Uterus (tissue), 4 donors: ENCODE data around the gene SCLY. TPM values are rescaled to one million over a fixed set of nuclear protein-coding genes. Genes with fewer than 3 reads are reported as not detected.

ENCODE experiments used
- DNase-seq, 2 donors: peaks; one replicate each; pipeline ENCODE4 v3.0.0-alpha.2; 2019 to 2020
- H3K27ac ChIP-seq, 2 donors: fragments of 200-600 bp; sonication (generic); 1 replicate in 1 of 2; 2 replicates in 1 of 2; pipeline ENCODE4 v1.5.1; 2016 to 2018
- H3K27me3 ChIP-seq, 2 donors: fragments of 200-600 bp; sonication (generic); one replicate each; pipeline ENCODE4 v1.5.1; 2018 to 2019; ENCODE audit warnings: control low read depth in 1 of 2
- H3K36me3 ChIP-seq, 2 donors: fragments of 200-600 bp; sonication (generic); one replicate each; pipeline ENCODE4 v1.5.1; 2019; ENCODE audit warnings: control low read depth in 1 of 2
- H3K4me1 ChIP-seq, 2 donors: fragments of 200-600 bp; sonication (generic); one replicate each; pipeline ENCODE4 v1.5.1; 2018 to 2019; ENCODE audit warnings: control low read depth in 1 of 2
- H3K4me3 ChIP-seq, 2 donors: fragments of 200-600 bp; sonication (generic); 1 replicate in 1 of 2; 2 replicates in 1 of 2; pipeline ENCODE4 v1.5.1; 2018 to 2019; ENCODE audit warnings: mild to moderate bottlenecking in 1 of 2
- H3K9me3 ChIP-seq, 2 donors: fragments of 200-600 bp; sonication (generic); one replicate each; pipeline ENCODE4 v1.5.1; 2019; ENCODE audit warnings: control low read depth in 1 of 2
- CTCF ChIP-seq, 4 experiments: fragments of 200-600 bp in 2 of 4; fragments of 450-650 bp in 2 of 4; sonication (generic) in 2 of 4; IDR thresholded peaks; one replicate each; pipeline ENCODE4 v1.5.1; 2016 to 2019; ENCODE audit warnings: antibody characterized with exemption in 4 of 4, mild to moderate bottlenecking in 2 of 4, moderate library complexity in 1 of 4
- POLR2A ChIP-seq, 2 donors: fragments of 450-650 bp; IDR thresholded peaks; one replicate each; pipeline ENCODE4 v1.6.1; 2016; ENCODE audit warnings: antibody characterized with exemption in 2 of 2, mild to moderate bottlenecking in 1 of 2, moderate library complexity in 1 of 2
- intact Hi-C: fragments of 100-400 bp; cut with DNase I; formaldehyde crosslinking; loops from one replicate; pipeline ENCODE4 v1.15.1; 2023; ENCODE audit warnings: low total_unique reads
- total RNA-seq, 4 donors: library from RNA; depleted of rRNA in 3 of 4; stranded (reverse); fragments of >200 nt in 3 of 4; gene quantifications; one replicate each; pipeline versions ENCODE4 v1.1.0 to v1.2.4, GENCODE V29; 2014 to 2023
- donor health status: DM: yes; HTN: yes; CAD: no.

SCLY gene
- total RNA-seq, 4 donors from 2014 or later, result 5.1 to 26.0 (median 12.8) TPM

DNA sequence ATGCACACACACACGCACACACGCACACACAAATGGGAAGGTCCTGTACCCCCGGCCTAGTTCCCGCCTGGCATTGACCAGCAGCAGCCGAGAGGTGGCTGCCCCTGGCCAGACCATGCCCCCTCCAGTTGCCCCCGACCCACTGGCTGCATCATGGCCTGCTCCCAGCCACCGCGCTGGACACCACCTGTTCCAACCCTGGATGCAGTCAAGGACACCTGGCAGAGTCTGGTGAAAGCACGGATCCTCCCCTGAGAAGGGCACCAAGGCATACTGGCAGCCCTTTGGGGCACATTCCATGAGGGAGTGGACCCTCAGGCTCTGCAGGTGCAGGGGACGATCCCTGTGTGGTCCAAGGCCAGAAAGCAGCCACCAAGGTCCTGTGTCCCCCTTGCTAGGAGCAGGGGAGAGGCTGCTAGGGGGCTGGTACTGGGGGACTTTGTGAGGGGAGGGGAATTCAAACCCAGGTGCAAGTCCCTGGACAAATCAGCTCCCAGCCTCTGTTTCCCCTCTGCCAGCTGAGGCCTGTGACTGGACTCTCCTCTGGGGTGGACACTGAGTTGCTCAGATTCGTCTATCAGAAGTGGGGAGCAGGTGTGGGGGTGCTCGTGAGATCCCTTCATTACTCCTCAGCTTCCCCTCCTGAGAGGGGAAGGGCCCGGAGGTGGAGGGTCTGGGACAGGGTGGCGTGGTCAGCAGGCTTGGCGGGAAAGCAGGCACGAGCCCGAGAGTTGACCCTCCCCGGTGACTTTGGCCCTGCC is 42.8 kb downstream of the SCLY start:
- intact Hi-C loops, result no loop called here
- Histone ChIP-seq H3K27ac (no peak overlapping the region), H3K9me3 (no peaks in the 10 kb centered on the region), H3K4me3 (no peak overlapping the region), H3K36me3 (no peaks in the 10 kb centered on the region), H3K4me1 (no peaks in the 10 kb centered on the region), H3K27me3 (no peaks in the 10 kb centered on the region)
- DNase-seq, result peak in 1 of 2 donors; percentile 9
- TF ChIP-seq CTCF (IDR thresholded peaks at IDR 0.05), result no peak
- TF ChIP-seq POLR2A (IDR thresholded peaks at IDR 0.05), result no peak

DNA sequence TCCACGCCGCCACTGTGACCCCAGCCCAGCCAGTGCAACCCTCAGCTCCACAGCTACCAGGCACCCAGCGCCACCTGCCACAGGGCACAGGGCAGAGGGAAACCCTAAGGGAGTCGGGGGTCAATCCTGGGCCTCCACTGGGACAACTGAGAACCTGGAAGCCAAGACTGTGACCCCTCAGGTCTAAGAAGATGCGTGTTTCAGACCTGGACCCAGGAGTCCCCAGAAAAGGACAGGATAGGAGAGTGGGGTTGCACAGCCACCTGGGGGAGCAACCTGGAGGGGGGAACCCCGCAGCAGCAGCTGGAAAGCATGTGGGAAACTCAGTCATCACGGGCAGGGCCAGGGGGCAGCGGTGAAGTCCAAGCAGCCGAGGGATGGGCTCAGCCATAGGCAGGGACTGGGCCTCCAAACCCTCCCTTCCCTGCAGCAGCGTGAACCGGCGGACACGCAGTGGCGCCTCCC is 43.5 kb downstream of the SCLY start:
- Histone ChIP-seq H3K4me3 (no peak overlapping the region), H3K36me3 (no peaks in the 10 kb centered on the region), H3K4me1 (no peaks in the 10 kb centered on the region), H3K27me3 (no peaks in the 10 kb centered on the region), H3K27ac (no peak overlapping the region), H3K9me3 (no peaks in the 10 kb centered on the region)
- TF ChIP-seq POLR2A (IDR thresholded peaks at IDR 0.05) (no peak), CTCF (IDR thresholded peaks at IDR 0.05) (no peak)
- intact Hi-C loops, result no loop called here
- DNase-seq, result peak in 1 of 2 donors; percentile 12

DNA sequence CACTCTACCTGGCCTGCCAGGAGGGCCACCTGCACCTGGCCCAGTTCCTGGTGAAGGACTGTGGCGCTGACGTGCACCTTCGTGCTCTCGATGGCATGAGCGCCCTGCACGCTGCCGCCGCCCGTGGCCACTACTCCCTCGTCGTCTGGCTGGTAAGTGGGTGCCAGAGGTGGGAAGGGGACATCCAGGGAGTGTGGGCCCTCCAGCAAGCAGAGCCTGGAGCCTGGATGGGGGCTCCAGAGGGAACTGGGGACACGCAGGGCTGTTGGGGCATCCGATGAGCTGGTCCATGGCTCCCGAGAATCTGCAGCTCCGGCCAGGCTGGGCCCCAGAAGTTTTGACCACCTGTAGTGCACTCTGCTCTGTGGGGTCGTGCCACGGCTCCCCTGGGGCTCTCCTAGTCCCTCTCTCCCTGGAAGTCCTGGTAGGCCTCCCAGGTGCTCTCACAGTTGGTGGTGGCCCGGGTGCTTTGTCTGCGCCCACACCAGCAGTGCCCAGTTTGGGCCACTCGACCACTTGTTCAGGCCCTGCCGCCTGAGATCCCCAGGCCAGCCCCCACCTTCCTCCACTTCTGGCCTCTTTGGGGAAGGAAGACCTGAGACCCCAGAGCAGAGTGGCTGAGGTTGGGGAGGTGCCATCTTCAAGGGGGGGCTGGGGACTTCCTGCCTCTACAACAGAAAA is 44.0 kb downstream of the SCLY start:
- H3K9me3 ChIP-seq, result no peaks in the 10 kb centered on the region
- no peak overlapping the region for H3K27ac ChIP-seq
- no peaks in the 10 kb centered on the region for H3K36me3 ChIP-seq
- DNase-seq, result peak in 1 of 2 donors; percentile 13
- no peaks in the 10 kb centered on the region for H3K4me1 ChIP-seq
- no peaks in the 10 kb centered on the region for H3K27me3 ChIP-seq
- intact Hi-C loops, result no loop called here
- TF ChIP-seq POLR2A (IDR thresholded peaks at IDR 0.05) (no peak), CTCF (IDR thresholded peaks at IDR 0.05) (no peak)
- H3K4me3 ChIP-seq, result no peak overlapping the region

- no peak for TF ChIP-seq POLR2A (IDR thresholded peaks at IDR 0.05)
- TF ChIP-seq CTCF (IDR thresholded peaks at IDR 0.05), result no peak
- no peak overlapping the region for H3K27ac ChIP-seq
- peak in 1 of 2 donors; percentile 15 for DNase-seq
- H3K4me3 ChIP-seq, result no peak overlapping the region
- no peaks in the 10 kb centered on the region for H3K9me3 ChIP-seq
- no peaks in the 10 kb centered on the region for H3K4me1 ChIP-seq
- H3K36me3 ChIP-seq, result no peaks in the 10 kb centered on the region
- no peaks in the 10 kb centered on the region for H3K27me3 ChIP-seq
- intact Hi-C loops, result no loop called here
Observed at GRCh38 chr2:238105506-238106338, 44.9 kb downstream of the SCLY start.
